ES-I3 (cell line): ENCODE measurements around the gene CPVL.

Experiments
- H3K36me3 ChIP-seq: 2 replicates; pipeline ENCODE4 v1.6.1; 2013; ENCODE audit warnings: mild to moderate bottlenecking, low read length, control low read depth, moderate library complexity; ENCODE audit not compliant: insufficient read depth
- H3K4me1 ChIP-seq: 2 replicates; pipeline ENCODE4 v1.6.1; 2013; ENCODE audit warnings: mild to moderate bottlenecking, control low read depth, low read length; ENCODE audit not compliant: insufficient read depth
- H3K9ac ChIP-seq: 2 replicates; pipeline ENCODE4 v1.6.1; 2013; ENCODE audit warnings: low read depth, mild to moderate bottlenecking, low read length, moderate library complexity
- H3K9me3 ChIP-seq: 2 replicates; pipeline ENCODE4 v1.6.1; 2013; ENCODE audit warnings: mild to moderate bottlenecking, low read length, moderate library complexity; ENCODE audit not compliant: control insufficient read depth, insufficient read depth

CPVL gene

DNA sequence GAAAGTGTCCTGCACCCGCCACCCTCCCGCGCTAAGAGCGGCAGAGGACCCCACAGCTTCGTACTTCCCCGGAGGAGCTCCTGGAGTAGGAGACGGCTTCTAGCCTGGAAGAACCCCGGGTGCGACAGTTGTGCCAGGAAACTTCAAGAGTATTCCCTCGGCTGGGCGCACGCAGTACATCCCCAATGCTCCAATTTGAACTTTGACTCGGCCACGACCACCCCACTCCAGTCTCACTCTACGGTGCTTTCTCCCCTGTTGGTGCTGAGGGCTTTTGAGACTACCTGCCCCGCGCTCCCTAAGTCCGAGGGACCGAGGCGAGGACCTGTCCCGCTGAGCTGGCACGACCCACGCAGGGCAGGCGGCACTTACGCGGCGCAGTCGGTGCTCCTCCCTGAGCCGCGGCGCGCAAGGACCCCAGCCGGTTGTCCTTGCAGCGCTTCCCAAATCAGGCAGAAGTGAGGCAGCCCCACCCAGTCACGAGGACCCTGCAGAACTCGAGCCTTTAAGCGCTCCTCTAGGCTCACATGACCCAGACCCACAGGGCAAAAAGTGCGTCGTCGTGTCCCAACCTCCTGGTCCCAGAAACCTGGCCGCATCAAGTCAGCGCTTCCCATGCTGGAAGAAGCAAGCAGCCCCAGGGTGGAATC lies at the start of gene CPVL:
CPVL (minus strand) TSS at position 481 of the 650 bp plus-strand sequence. CDS start 25,476 bp downstream, outside the sequence.
- Histone ChIP-seq H3K4me1 (no peaks in the 10 kb centered on the region), H3K36me3 (no peaks in the 10 kb centered on the region), H3K9me3 (no peaks in the 10 kb centered on the region), H3K9ac (peak within 1 kb of the TSS; percentile 73)

GRCh38 chr7:29194594-29195427 lies 48.5 kb upstream of the CPVL start, which contains the start of gene CHN2:
CHN2 (plus strand) TSS chr7:29194775.
- H3K9ac ChIP-seq = peak within 1 kb of the TSS; percentile 48
- peaks cover 14% of the 10 kb centered on the region for H3K4me1 ChIP-seq
- H3K36me3 ChIP-seq = no peaks in the 10 kb centered on the region
- H3K9me3 ChIP-seq = no peaks in the 10 kb centered on the region

DNA sequence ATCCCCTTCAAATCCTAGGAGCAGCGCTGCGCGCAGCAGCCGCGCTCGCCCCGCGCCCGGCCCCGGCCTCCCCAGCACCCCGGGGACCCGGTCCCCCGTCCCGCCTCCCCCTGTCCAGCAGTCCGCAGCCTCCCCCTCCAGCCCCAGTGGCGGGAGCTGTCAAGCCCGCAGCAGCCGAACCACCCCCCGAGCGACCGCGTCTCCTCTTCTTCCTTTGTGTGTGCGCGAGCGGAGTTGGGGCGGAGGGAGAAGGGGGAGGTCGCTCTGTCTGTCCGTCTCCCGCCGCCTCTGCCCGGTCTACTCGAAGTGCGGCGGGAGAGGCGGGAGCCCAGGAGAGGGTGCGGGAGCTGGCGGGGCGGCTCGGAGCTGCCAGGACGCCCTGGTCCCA lies 47.9 kb upstream of the CPVL start:
- Histone ChIP-seq H3K36me3 (no peaks in the 10 kb centered on the region), H3K9ac (peak overlapping the region; percentile 48; the same call in 1 of the 2 replicates), H3K4me1 (peaks cover 14% of the 10 kb centered on the region), H3K9me3 (no peaks in the 10 kb centered on the region)

- Histone ChIP-seq H3K9ac (peak overlapping the region; percentile 41; the same call in 1 of the 2 replicates), H3K4me1 (peaks cover 14% of the 10 kb centered on the region), H3K36me3 (no peaks in the 10 kb centered on the region), H3K9me3 (no peaks in the 10 kb centered on the region)
Measured at GRCh38 chr7:29193316-29194205, 47.2 kb upstream of the CPVL start.

DNA sequence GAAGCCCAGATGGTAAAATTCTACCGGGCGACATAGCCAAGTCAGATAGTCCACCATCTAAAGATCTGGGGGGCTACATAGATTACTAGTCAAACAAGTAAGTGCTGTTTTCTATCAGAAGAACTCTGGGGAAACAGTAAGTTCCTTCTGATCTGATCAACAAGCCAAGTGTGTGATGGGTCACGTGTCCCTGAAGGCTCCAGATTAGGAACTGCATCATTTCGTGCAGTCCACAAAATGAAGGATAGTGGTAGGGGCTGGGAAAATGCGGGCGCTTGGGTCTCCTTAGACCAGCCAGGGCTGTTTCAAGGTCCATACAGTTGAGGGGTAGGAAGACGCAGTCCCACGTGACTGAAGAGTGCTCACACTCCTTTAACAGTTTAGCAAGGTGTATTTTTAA lies 46.5 kb upstream of the CPVL start:
- H3K9ac ChIP-seq = no peak overlapping the region
- H3K36me3 ChIP-seq = no peaks in the 10 kb centered on the region
- peaks cover 14% of the 10 kb centered on the region for H3K4me1 ChIP-seq
- no peaks in the 10 kb centered on the region for H3K9me3 ChIP-seq

DNA sequence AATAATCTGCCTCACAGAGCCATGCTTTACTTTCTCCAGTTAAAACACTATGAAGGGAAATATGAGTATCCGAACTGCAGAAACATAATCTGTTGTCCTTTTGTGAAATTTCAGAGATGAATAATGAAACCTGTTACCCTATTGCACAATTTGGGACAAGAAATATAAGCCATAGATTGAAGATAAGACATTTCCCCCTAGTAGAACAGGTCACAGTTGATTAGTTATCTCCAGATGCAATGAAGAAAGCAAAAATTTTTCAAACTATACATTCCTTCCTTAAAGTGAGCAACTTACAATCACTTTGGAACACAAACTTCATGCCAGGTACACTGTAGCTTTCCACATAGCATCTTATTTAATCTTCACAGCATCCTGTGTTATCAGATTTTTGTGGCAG lies 46.0 kb upstream of the CPVL start:
- Histone ChIP-seq H3K9ac (no peak overlapping the region), H3K36me3 (no peaks in the 10 kb centered on the region), H3K4me1 (peaks cover 14% of the 10 kb centered on the region)

GRCh38 chr7:29190349-29191045 lies 44.2 kb upstream of the CPVL start:
- Histone ChIP-seq H3K9me3 (no peaks in the 10 kb centered on the region), H3K36me3 (no peaks in the 10 kb centered on the region), H3K4me1 (peaks cover 5% of the 10 kb centered on the region), H3K9ac (no peak overlapping the region)

More for the DNA sequence above, 46.0 kb upstream of the CPVL start:
- H3K9me3 ChIP-seq = no peaks in the 10 kb centered on the region

GRCh38 chr7:29189743-29190201 lies 43.4 kb upstream of the CPVL start:
- Histone ChIP-seq H3K36me3 (no peaks in the 10 kb centered on the region), H3K9ac (no peak overlapping the region), H3K4me1 (peaks cover 5% of the 10 kb centered on the region), H3K9me3 (no peaks in the 10 kb centered on the region)

- Histone ChIP-seq H3K9me3 (no peaks in the 10 kb centered on the region), H3K9ac (no peak overlapping the region), H3K4me1 (peaks cover 5% of the 10 kb centered on the region), H3K36me3 (no peaks in the 10 kb centered on the region)
Measured at GRCh38 chr7:29185613-29186012, 39.3 kb upstream of the CPVL start.

- Histone ChIP-seq H3K36me3 (no peaks in the 10 kb centered on the region), H3K4me1 (no peaks in the 10 kb centered on the region), H3K9ac (no peak overlapping the region), H3K9me3 (no peaks in the 10 kb centered on the region)
Measured at GRCh38 chr7:29184599-29184998, 38.3 kb upstream of the CPVL start.

DNA sequence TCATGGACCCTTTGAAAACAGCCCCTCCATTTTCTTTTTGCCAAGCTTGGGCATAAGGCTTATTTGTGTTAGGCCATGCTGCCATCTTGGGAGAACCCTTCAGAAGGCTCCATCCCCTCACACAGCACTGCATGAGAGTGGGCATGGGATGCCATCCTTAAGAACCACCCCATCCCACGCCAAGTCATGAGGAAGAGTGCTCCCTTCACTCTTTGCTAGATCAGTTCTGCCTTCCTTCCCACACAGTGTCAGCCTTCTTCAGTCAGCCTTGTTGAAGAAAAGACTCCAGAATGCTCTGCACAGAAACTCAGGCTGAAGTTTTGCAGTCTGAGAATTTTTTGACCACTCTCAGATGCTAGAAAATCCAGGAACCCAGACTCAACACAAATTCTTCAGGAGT lies 32.8 kb upstream of the CPVL start:
- H3K4me1 ChIP-seq = no peaks in the 10 kb centered on the region
- no peak overlapping the region for H3K9ac ChIP-seq
- no peaks in the 10 kb centered on the region for H3K36me3 ChIP-seq
- peaks cover 5% of the 10 kb centered on the region; the same call in 1 of the 2 replicates for H3K9me3 ChIP-seq

GRCh38 chr7:29177963-29178600 lies 31.7 kb upstream of the CPVL start:
- H3K9me3 ChIP-seq = peaks cover 5% of the 10 kb centered on the region; the same call in 1 of the 2 replicates
- no peaks in the 10 kb centered on the region for H3K36me3 ChIP-seq
- H3K9ac ChIP-seq = no peak overlapping the region
- H3K4me1 ChIP-seq = no peaks in the 10 kb centered on the region

DNA sequence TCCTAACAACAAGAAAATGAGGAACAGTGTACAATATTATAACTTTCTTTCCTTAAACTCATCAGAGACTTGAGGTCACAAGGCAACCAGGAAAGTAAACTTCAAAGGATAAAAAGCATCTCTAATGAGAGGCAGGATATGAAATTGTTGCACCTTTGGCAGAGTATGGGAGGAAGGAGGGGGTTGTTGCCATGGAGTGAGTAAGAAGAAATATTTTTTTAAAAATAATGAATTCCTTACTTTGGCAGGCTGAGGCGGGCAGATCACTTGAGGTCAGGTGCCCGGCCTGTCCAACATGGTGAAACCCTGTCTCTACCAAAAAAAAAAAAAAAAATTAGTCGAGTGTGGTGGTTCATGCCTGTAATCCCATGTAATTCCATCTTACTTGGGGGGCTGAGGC lies 27.1 kb upstream of the CPVL start:
- Histone ChIP-seq H3K9me3 (peaks cover 5% of the 10 kb centered on the region; the same call in 1 of the 2 replicates), H3K36me3 (no peaks in the 10 kb centered on the region), H3K4me1 (no peaks in the 10 kb centered on the region), H3K9ac (no peak overlapping the region)
